K562 (cell line): ENCODE measurements around the gene MAPT.

ENCODE experiments used
- RAD51 ChIP-seq: fragments of 450-650 bp; IDR thresholded peaks from 2 replicates; pipeline ENCODE4 v1.7.1; 2016; ENCODE audit warnings: low read depth, mild to moderate bottlenecking, borderline replicate concordance
- SMAD4 ChIP-seq: fragments of 250-450 bp; sonication (Bioruptor Pico); conservative IDR thresholded peaks from 2 replicates; pipeline ENCODE4 v1.8.0; 2021; ENCODE audit warnings: inconsistent platforms, mild to moderate bottlenecking, moderate library complexity
- ZNF507 ChIP-seq: conservative IDR thresholded peaks from 2 replicates; pipeline ENCODE4 v1.6.1; 2017; ENCODE audit warnings: missing genetic modification characterization, missing compliant biosample characterization
- TF ChIP-seq, protein P1 (sequence below), 3 experiments: IDR thresholded peaks in 2 of 3; conservative IDR thresholded peaks in 1 of 3; 2 replicates each; pipeline ENCODE4 v1.5.1; 2011 to 2012; ENCODE audit warnings: low read length in 3 of 3, mild to moderate bottlenecking in 3 of 3, control low read depth in 2 of 3, improper control_type of control experiment in 1 of 3, inconsistent platforms in 1 of 3, low read depth in 1 of 3, mixed read lengths in 1 of 3, moderate library complexity in 1 of 3; ENCODE audit not compliant: insufficient read depth in 2 of 3
- TF ChIP-seq, protein P2 (sequence below), 2 experiments: fragments of 250-450 bp in 1 of 2; fragments of 450-650 bp in 1 of 2; sonication (Bioruptor Pico) in 1 of 2; IDR thresholded peaks; 2 replicates each; pipeline versions ENCODE4 v1.6.1 to v1.8.0; 2016 to 2021; ENCODE audit warnings: mild to moderate bottlenecking in 2 of 2, moderate library complexity in 2 of 2, missing compliant biosample characterization in 1 of 2, missing genetic modification characterization in 1 of 2

DNA sequence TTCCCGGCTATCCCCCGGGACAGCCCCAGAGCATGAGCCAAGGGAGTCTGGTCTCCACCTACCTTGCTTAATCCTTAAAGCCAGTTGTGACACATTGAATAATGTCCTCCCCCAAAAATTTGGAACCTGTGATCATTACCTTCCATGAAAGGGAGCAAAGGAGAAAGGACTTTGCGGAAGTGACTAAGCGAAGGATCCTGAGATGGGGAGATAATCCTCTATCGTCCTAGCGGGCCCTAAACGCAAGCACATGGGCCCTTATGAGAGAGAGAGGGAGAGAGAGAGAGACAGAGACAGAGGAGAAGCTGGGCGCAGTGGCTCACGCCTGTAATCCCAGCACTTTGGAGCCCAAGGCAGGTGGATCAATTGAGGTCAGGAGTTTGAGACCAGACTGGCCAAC lies 40.1 kb upstream of the MAPT start:
- TF ChIP-seq SMAD4 (no peak), RAD51 (no peak), ZNF507 (tag) (no peak)
- TF ChIP-seq, protein P1, sequence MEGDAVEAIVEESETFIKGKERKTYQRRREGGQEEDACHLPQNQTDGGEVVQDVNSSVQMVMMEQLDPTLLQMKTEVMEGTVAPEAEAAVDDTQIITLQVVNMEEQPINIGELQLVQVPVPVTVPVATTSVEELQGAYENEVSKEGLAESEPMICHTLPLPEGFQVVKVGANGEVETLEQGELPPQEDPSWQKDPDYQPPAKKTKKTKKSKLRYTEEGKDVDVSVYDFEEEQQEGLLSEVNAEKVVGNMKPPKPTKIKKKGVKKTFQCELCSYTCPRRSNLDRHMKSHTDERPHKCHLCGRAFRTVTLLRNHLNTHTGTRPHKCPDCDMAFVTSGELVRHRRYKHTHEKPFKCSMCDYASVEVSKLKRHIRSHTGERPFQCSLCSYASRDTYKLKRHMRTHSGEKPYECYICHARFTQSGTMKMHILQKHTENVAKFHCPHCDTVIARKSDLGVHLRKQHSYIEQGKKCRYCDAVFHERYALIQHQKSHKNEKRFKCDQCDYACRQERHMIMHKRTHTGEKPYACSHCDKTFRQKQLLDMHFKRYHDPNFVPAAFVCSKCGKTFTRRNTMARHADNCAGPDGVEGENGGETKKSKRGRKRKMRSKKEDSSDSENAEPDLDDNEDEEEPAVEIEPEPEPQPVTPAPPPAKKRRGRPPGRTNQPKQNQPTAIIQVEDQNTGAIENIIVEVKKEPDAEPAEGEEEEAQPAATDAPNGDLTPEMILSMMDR (IDR thresholded peaks at IDR 0.05 in 2 of 3, conservative IDR thresholded peaks at IDR 0.05 in 1 of 3; ENCODE audit: insufficient read depth in 2 of 3, low read depth in 1 of 3, low read length in 3 of 3) = peak in 1 of 3 experiments; percentile 7; a peak in 1 of 6 replicates
- TF ChIP-seq, protein P2, sequence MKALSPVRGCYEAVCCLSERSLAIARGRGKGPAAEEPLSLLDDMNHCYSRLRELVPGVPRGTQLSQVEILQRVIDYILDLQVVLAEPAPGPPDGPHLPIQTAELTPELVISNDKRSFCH (CRISPR knock-in tag; IDR thresholded peaks at IDR 0.05) = no peak
- TF ChIP-seq, protein P2 (tag; IDR thresholded peaks at IDR 0.05) = no peak
